SIG-M5 (cell line): ENCODE results near the gene PRELID3B.

Experiments used
- DNase-seq: peaks from one replicate; lab custom pipeline; 2025; lab: John Stamatoyannopoulos, UW

PRELID3B gene

DNA sequence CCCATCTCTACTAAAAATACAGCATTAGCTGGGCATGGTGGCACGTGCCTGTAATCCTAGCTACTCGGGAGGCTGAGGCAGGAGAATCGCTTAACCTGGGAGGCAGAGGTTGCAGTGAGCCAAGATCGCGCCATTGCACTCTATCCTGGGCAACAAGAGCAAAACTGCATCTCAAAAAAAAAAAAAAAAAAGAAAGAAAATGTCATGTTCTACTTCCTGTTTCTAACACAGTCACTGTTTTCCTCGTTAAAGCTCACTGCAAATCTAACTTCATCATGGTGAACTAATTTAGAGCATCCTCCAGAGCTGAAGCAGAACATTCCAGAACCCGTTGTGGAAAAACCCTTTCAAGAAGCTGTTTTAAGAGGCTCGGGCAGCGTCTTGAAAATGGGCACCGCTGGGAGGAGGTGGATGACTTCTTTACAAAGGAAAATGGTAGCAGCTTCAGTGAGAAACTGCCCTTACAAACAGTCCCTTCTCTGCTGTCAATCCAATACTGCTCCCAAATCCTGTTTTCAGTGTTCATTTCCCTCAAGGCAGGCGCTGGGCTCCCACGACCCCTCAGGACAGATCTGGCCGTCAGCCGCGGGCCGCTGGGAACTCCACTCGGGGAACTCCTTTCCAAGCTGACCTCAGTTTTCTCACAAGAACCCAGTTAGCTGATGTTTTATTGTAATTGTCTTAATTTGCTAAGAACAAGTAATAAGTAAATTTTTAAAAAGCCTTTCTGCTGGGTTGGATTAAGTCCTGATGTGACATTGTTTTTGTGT lies 48.0 kb downstream of the PRELID3B start:
- DNase-seq: no peak

DNA sequence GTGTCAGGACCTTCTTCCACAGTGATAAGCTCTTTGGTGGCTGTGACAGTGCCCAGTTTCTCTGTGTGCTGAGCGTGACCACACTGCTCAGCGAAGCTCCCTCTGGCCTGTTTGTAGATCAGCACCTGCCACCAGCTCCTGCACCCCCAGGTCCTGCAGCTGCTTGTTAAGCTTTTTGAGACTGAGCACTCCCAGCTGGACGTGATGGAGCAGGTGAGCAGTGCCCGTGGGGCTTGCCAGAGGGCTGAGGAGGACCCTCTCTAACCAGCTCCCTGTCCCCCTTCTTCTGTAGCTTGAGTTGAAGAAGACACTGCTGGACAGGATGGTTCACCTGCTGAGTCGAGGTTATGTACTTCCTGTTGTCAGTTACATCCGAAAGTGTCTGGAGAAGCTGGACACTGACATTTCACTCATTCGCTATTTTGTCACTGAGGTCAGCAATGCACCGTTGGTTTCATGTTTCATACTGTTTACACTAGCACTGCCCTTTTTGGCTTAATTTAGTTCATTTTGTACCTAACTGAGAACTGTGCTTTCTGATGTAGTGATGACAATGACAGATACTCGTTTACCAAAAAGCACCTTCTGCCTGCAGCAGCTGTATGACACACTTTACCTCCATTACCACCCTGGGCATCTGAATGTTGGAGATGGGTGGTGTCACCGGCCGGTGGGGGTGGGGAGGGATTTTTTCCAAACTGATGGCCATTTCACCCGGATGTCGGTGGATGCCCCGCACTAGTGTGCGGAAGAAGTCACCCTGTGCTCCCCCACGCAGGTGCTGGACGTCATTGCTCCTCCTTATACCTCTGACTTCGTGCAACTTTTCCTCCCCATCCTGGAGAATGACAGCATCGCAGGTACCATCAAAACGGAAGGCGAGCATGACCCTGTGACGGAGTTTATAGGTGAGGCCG lies 49.0 kb downstream of the PRELID3B start:
- DNase-seq: no peak

DNA sequence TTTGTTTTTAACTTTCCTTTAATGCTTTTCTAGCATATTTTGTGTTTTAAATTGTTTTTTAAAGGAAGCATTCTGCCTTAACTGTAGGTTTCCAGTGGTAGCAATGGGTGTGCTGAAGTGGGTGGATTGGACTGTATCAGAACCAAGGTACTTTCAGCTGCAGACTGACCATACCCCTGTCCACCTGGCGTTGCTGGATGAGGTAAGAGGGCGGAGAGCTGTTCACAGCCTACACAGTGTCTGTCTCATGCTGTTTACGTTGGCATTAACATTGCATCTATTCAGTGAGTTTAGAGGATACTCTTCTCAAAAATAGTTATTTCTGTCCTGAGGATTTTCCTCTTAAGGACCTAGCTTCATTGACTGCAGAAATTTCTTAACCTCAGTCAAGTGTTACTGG lies 49.7 kb downstream of the PRELID3B start:
- no peak for DNase-seq

DNA sequence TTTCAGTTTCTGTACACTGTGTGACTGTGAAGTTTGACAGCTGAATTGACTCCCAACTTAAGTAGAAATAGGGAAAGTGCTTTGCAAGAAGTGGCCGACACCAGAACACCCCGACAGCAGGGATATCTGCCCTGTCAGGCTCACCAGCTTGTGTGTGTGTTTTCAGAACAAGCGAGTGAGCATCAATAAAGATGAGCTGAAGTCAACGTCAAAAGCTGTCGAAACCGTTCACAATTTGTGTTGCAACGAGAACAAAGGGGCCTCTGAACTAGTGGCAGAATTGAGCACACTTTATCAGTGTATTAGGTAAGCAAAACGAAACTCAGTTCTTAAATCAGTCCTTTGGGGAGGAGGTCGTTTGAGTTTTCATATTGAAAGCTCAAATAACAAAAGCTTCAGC lies 50.9 kb downstream of the PRELID3B start:
- DNase-seq: no peak

DNA sequence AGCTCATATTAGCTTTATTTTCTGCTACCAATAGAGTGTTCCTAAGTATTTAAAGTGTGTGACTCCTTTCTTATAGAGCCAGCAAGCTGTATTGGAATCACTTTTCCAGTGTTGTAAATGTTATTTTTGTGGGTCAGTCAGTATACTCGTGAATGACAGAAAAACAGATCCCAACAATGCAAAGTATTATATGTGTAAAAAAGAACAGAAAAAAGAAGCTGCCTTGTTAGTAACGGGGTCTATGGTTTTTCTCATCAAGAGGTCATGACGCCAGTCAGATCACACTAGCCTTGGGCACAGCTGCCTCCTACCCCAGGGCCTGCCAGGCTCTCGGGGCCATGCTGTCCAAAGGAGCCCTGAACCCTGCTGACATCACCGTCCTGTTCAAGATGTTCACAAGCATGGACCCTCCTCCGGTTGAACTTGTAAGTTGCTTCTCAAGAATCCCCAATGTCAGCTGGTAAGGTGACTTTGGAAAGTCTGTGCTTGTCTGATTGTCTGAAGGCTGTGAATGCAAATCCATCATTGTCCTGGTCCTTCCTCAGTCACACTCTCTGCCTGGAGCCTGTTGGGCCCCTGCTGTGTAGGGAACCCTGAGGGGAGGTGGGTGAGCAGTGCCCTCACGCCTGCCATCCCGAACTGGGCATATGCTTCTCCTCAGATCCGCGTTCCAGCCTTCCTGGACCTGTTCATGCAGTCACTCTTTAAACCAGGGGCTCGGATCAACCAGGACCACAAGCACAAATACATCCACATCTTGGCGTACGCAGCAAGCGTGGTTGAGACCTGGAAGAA lies 51.7 kb downstream of the PRELID3B start:
- no peak for DNase-seq

DNA sequence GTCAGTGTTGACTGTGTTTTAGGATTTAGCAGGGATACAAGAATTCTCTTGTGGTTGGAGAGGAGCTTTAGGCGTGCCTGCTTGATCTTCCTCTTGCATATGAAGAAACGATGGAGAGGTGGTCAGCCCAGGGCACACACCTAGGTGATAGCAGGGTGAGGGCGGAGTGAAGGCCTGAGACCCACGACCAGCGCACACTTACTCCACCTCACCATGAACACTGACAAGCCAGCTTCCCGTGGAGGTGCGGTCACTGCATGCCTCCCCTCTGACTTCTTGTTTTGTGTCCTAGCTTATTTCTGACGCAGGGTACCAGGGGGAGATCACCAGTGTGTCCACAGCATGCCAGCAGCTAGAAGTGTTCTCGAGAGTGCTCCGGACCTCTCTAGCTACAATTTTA lies 53.4 kb downstream of the PRELID3B start:
- no peak for DNase-seq

DNA sequence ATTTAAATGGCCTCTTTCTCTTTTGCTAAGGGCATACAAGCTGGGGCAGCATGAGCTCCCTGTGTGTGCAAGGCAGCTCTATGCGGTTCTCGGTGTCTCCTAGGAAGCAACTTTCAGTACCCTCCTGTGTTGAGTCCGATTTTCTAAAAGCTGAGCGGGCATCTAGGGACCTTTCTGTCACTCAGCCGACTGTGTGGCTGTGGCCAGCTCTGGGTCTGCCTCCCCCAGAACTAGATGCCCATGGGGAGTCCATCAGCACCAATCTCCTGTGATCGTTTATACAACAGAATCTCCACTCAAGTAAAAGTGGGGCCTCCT lies 54.1 kb downstream of the PRELID3B start:
- DNase-seq: no peak

DNA sequence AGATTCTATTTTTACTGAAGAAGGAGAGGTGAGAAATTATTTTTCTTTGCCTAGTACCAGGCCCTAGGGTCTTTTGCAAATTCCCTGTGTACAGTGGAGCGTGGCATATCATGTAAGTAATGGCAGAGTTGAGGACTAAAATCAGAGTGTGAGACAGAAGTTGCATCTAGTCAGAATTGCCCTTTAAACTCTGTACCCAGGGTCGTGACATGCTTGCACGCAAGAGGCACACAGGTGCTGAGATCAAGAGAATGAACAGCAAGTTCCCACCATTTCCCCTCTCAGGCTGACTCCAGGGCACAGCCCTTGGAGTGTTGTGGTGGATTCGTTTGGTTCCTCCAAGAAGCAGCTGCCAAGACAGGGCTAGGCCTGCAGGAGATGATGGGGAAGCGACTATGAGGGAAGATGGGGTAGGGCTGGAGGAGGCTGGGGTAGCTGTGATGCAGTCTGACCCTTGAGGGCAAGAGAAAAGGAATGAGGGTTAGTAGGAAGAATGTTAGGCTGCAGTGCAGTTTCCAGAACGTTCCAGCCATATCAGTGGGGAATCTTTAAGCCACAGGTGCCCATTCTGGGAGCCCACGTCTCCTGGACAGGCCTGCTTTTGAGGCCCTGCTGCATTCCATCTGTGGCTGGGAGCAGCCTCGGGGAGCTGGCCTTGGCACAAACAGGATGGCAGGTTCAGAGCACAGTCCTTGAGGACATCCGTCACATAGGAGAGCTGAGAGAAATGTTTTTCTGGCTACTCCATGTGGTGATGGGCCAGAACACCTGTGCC lies 54.6 kb downstream of the PRELID3B start:
- no peak for DNase-seq

DNA sequence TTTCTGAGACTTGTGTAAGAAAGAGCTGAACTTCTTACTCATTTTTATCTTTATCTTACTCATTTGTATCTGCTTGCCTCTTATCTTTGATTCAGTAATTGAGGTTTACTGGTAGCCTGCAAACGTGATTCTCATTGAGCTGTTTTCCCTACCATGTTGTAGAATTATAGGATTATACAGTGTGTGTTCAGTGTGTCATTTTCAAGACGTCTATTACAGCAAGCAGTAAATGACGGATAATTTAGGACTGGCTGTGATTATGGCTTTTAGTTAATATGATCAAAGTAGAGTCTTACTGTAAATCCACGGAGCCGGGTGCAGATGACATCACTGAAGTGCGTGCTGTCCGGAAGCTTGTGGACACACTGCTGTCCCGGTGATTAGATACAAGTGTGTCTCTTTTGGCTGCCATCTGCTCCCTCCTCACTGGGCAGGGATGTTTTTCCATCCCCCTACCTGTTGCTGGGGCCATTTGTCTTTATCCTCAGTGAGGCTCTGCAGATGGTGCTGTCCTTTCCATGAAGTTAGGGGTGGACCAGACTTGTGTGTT lies 55.5 kb downstream of the PRELID3B start:
- no peak for DNase-seq

DNA sequence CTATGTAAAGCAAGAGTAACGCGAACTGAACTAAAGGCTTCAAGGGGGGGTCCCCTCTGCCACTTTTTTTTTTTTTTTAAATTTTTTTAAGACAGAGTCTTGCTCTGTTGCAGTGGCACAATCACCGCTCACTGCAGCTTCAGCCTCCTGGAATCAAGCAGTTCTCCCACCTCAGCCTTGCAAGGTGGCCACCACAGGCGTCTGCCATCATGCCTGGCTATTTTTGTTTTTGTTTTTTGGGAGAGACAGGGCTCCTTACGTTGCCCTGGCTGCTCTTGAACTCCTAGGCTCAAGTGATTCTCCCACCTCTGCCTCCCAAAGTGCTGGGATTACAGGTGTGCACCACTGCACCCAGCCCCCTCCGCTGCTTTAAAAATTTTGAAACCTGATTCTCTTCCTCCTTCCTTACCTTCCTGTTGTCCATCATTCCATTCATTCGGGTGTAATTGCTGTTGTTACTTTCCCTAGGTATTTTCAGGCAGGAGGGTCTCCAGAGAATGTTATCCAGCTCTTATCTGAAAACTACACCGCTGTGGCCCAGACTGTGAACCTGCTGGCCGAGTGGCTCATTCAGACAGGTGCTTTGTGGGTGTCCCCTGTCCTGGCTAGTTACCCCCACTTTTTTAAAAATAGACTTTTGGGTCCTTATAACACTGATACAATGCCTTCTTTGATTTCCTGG lies 56.2 kb downstream of the PRELID3B start:
- no peak for DNase-seq

DNA sequence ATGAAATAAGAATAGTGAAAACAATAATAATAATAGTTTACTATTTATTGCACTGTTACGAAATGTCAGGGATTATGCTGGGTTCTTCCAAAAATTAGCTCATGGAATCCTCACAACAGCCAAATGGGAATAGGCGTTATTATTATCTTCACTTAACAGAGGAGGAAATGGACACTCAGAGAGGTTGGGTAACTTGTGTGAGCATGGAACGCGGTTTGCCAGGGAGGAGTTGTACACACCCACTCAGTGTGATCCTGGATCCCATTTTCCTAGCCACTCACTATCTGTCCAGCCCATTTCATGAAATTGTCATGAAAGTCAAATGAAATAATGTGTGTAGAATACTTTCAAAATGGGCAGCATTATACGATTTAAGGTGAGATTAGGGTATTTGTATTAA lies 56.9 kb downstream of the PRELID3B start:
- DNase-seq: no peak

DNA sequence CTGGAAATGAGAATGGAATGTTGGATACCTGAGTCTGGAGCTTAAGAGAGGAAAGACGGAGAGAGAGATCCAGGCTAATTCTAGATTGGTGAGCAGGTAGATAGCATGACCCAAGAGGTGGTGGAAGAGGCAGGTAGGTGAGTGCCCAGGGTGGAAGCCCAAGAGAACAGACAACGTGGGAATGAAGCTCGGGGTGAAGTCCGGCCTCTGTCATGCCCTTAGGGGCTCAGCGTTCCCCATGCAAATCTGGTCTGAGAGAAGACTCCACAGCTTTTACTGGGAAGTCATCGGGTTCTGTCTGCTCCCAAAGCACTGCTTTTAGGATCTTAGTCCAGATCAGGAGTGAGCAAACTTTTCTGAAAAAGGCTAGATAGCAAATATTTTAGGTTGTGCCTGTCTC lies 57.9 kb downstream of the PRELID3B start:
- no peak for DNase-seq
